Peyer's patch (tissue), 4 donors: Measurements from ENCODE around the gene LATS1. TPM values are rescaled to one million over a fixed set of nuclear protein-coding genes. Genes with fewer than 3 reads are reported as not detected.
"Not testable (repeated sequence)": the region's sequence is repeated elsewhere in the genome, so short reads cannot be mapped to it uniquely, and the experiment has no call there.

ENCODE experiments used
- DNase-seq, 3 donors: peaks; one replicate each; pipeline ENCODE4 v3.0.0-alpha.2; 2017 to 2019
- H3K27ac ChIP-seq, 4 donors: fragments of 200-600 bp; sonication (generic); one replicate each; pipeline ENCODE4 v1.5.1; 2016 to 2019
- H3K27me3 ChIP-seq, 2 donors: fragments of 200-600 bp; sonication (generic); one replicate each; pipeline ENCODE4 v1.5.1; 2019
- H3K36me3 ChIP-seq, 3 donors: fragments of 200-600 bp; sonication (generic); one replicate each; pipeline ENCODE4 v1.5.1; 2016 to 2019
- H3K4me1 ChIP-seq, 4 donors: fragments of 200-600 bp; sonication (generic); one replicate each; pipeline ENCODE4 v1.5.1; 2016 to 2019
- H3K4me3 ChIP-seq, 4 donors: fragments of 200-600 bp; sonication (generic); 1 replicate in 3 of 4; 2 replicates in 1 of 4; pipeline ENCODE4 v1.5.1; 2016 to 2019; ENCODE audit warnings: mild to moderate bottlenecking in 1 of 4
- H3K9me3 ChIP-seq, 4 donors: fragments of 200-600 bp; sonication (generic); one replicate each; pipeline ENCODE4 v1.5.1; 2016 to 2019; ENCODE audit warnings: mild to moderate bottlenecking in 1 of 4
- CTCF ChIP-seq, 6 experiments: fragments of 450-650 bp in 4 of 6; fragments of 200-600 bp in 2 of 6; sonication (generic) in 1 of 6; IDR thresholded peaks; one replicate each; pipeline ENCODE4 v1.5.1; 2017 to 2019; ENCODE audit warnings: antibody characterized with exemption in 6 of 6, mild to moderate bottlenecking in 3 of 6, moderate library complexity in 1 of 6
- POLR2A ChIP-seq, 2 donors: fragments of 450-650 bp; IDR thresholded peaks; one replicate each; pipeline ENCODE4 v1.5.1; 2017; ENCODE audit warnings: antibody characterized with exemption in 2 of 2, mild to moderate bottlenecking in 2 of 2, moderate library complexity in 2 of 2
- total RNA-seq, 4 donors: library from RNA; depleted of rRNA; stranded (reverse); fragments of >200 nt; gene quantifications; one replicate each; pipeline ENCODE4 v1.1.0, GENCODE V29; 2016

Gene LATS1
- total RNA-seq, 4 donors from 2014 or later: 21.8 to 38.8 (median 29.7) TPM

- Histone ChIP-seq H3K4me1 (peaks cover 0 to 12% (median 0%) of the 10 kb centered on the region in 4 donors), H3K4me3 (no peak overlapping the region), H3K27ac (peak overlapping the region in 1 of 4 donors; percentile 9), H3K36me3 (no peaks in the 10 kb centered on the region), H3K9me3 (no peaks in the 10 kb centered on the region), H3K27me3 (no peaks in the 10 kb centered on the region)
- no peak for TF ChIP-seq CTCF (IDR thresholded peaks at IDR 0.05)
- TF ChIP-seq POLR2A (IDR thresholded peaks at IDR 0.05): no peak
- peak in 1 of 3 donors; percentile 7 for DNase-seq
Measured at GRCh38 chr6:149755300-149756260, 37.7 kb upstream of the LATS1 start.

- Histone ChIP-seq H3K9me3 (no peaks in the 10 kb centered on the region), H3K4me1 (peaks cover 0 to 15% (median 4%) of the 10 kb centered on the region in 4 donors), H3K27ac (no peak overlapping the region), H3K36me3 (no peaks in the 10 kb centered on the region), H3K4me3 (no peak overlapping the region), H3K27me3 (no peaks in the 10 kb centered on the region)
- DNase-seq: peak in 1 of 3 donors; percentile 19
- TF ChIP-seq POLR2A (IDR thresholded peaks at IDR 0.05) (no peak), CTCF (IDR thresholded peaks at IDR 0.05) (no peak)
Measured at GRCh38 chr6:149754548-149754947, 36.6 kb upstream of the LATS1 start.

GRCh38 chr6:149753374-149753637 lies 35.4 kb upstream of the LATS1 start:
- H3K27me3 ChIP-seq, H3K36me3 ChIP-seq, H3K9me3 ChIP-seq, DNase-seq, H3K27ac ChIP-seq, H3K4me3 ChIP-seq: not testable (repeated sequence)
- peaks cover 0 to 15% (median 4%) of the 10 kb centered on the region in 4 donors for H3K4me1 ChIP-seq

- Histone ChIP-seq H3K4me1 (peaks cover 0 to 15% (median 4%) of the 10 kb centered on the region in 4 donors), H3K27ac (no peak overlapping the region), H3K9me3 (no peaks in the 10 kb centered on the region), H3K27me3 (no peaks in the 10 kb centered on the region), H3K36me3 (no peaks in the 10 kb centered on the region), H3K4me3 (no peak overlapping the region)
- no peak for DNase-seq
- TF ChIP-seq CTCF (IDR thresholded peaks at IDR 0.05) (no peak), POLR2A (IDR thresholded peaks at IDR 0.05) (no peak)
Measured at GRCh38 chr6:149752600-149753373, 34.9 kb upstream of the LATS1 start.

- H3K4me1 ChIP-seq: peaks cover 0 to 15% (median 4%) of the 10 kb centered on the region in 4 donors
- DNase-seq: peak in 1 of 3 donors; percentile 31
- not testable (repeated sequence) for H3K27ac ChIP-seq, H3K36me3 ChIP-seq, H3K4me3 ChIP-seq, H3K27me3 ChIP-seq, H3K9me3 ChIP-seq
Measured at GRCh38 chr6:149751920-149752319, 34.0 kb upstream of the LATS1 start.

GRCh38 chr6:149751239-149751638 lies 33.3 kb upstream of the LATS1 start:
- Histone ChIP-seq H3K27ac (no peak overlapping the region), H3K27me3 (no peaks in the 10 kb centered on the region), H3K4me1 (peaks cover 0 to 19% (median 6%) of the 10 kb centered on the region in 4 donors), H3K4me3 (no peak overlapping the region), H3K36me3 (no peaks in the 10 kb centered on the region), H3K9me3 (no peaks in the 10 kb centered on the region)
- no peak for DNase-seq
- no peak for TF ChIP-seq POLR2A (IDR thresholded peaks at IDR 0.05)
- TF ChIP-seq CTCF (IDR thresholded peaks at IDR 0.05): no peak
